Measurements from ENCODE around the gene MYORG.
"Not testable (repeated sequence)": the region's sequence is repeated elsewhere in the genome, so short reads cannot be mapped to it uniquely, and the experiment has no call there.

The MYORG gene

GRCh38 chr9:34367751-34368410 is 8.8 kb downstream of the MYORG start:
- not testable (repeated sequence) for DNase-seq

- no peak for DNase-seq
Observed at GRCh38 chr9:34366365-34366764, 10.3 kb downstream of the MYORG start.

GRCh38 chr9:34365282-34365681 is 11.4 kb downstream of the MYORG start:
- no peak for DNase-seq

GRCh38 chr9:34363619-34364351 is 12.9 kb downstream of the MYORG start:
- DNase-seq: no peak

GRCh38 chr9:34362614-34363214 is 14.0 kb downstream of the MYORG start:
- DNase-seq: no peak

GRCh38 chr9:34352957-34353356 is 23.7 kb downstream of the MYORG start:
- not testable (repeated sequence) for DNase-seq

GRCh38 chr9:34352122-34352652 is 24.5 kb downstream of the MYORG start:
- not testable (repeated sequence) for DNase-seq

GRCh38 chr9:34349324-34349723 is 27.4 kb downstream of the MYORG start:
- no peak for DNase-seq

- DNase-seq: no peak
Observed at GRCh38 chr9:34347800-34348158, 28.9 kb downstream of the MYORG start.

- DNase-seq: no peak
Observed at GRCh38 chr9:34346873-34347799, 29.6 kb downstream of the MYORG start.

GRCh38 chr9:34343605-34344004 is 33.1 kb downstream of the MYORG start:
- no peak for DNase-seq

- DNase-seq: no peak
Observed at GRCh38 chr9:34343090-34343489, 33.6 kb downstream of the MYORG start.

- DNase-seq: no peak
Observed at GRCh38 chr9:34341659-34342295, 34.9 kb downstream of the MYORG start.

- no peak for DNase-seq
Observed at GRCh38 chr9:34338665-34339385, 37.9 kb downstream of the MYORG start.

GRCh38 chr9:34338079-34338478 is 38.6 kb downstream of the MYORG start:
- DNase-seq: not testable (repeated sequence)

- no peak for DNase-seq
Observed at GRCh38 chr9:34337403-34337802, 39.3 kb downstream of the MYORG start.

- no peak for DNase-seq
Observed at GRCh38 chr9:34335376-34335775, 41.3 kb downstream of the MYORG start.

GRCh38 chr9:34334916-34335315 is 41.8 kb downstream of the MYORG start:
- DNase-seq: no peak

GRCh38 chr9:34334337-34334824 is 42.3 kb downstream of the MYORG start:
- DNase-seq: no peak

- no peak for DNase-seq
Observed at GRCh38 chr9:34333836-34334235, 42.9 kb downstream of the MYORG start.
